A549 treated with AZD9567 at 1 μM for 4 hours (cell line): Measurements from ENCODE around the gene ABAT. TPM values are rescaled to one million over a fixed set of nuclear protein-coding genes. Genes with fewer than 3 reads are reported as not detected.

ENCODE experiments used
- total RNA-seq: library from RNA; stranded (reverse); fragments of 200-300 nt; extraction: Qiagen RNA extraction; gene quantifications from 5 replicates; pipeline ENCODE4 v1.2.3, GENCODE V29; 2022; ENCODE audit not compliant: insufficient read depth

ABAT gene
- 0.22 to 0.40 TPM (median 0.33 TPM) in 5 replicates for total RNA-seq

GRCh38 chr16:8674413-8675022, at the start of gene ABAT:
TSS of gene ABAT (plus strand) at chr16:8674617. CDS start at chr16:8735740, 61,123 bp downstream.

GRCh38 chr16:8797364-8798173, 123.2 kb downstream of the ABAT start, which contains the start of the genes PMM2 and TMEM186:
TSS of gene PMM2 (plus strand) at chr16:8797839. CDS start at chr16:8797883, 44 bp downstream.
TSS of gene TMEM186 (minus strand) at chr16:8797639. CDS start at chr16:8797614, 25 bp downstream.

Other genes starting within 250 kb of the ABAT start
- not detected in 5 replicates for gene TMEM114, start 84.1 kb upstream of the ABAT start, total RNA-seq
- gene METTL22, start 52.9 kb upstream of the ABAT start, total RNA-seq: 22.0 to 27.9 TPM (median 25.0 TPM) in 5 replicates
- gene TMEM186, start 123.0 kb downstream of the ABAT start, total RNA-seq: 7.7 to 15.0 TPM (median 14.0 TPM) in 5 replicates
- 87.8 to 91.7 TPM (median 89.2 TPM) in 5 replicates for gene PMM2, start 123.2 kb downstream of the ABAT start, total RNA-seq
- 121 to 163 TPM (median 158 TPM) in 5 replicates for gene CARHSP1, start 194.4 kb downstream of the ABAT start, total RNA-seq
- not detected in 5 replicates for gene LITAFD, start 207.7 kb downstream of the ABAT start, total RNA-seq